Colonic mucosa (tissue), 4 donors: Measurements from ENCODE around the gene MIPEP. TPM values are rescaled to one million over a fixed set of nuclear protein-coding genes. Genes with fewer than 3 reads are reported as not detected.

Source experiments
- DNase-seq: peaks from one replicate; pipeline ENCODE4 v3.0.0-alpha.2; 2020
- H3K27ac ChIP-seq: fragments of 200-600 bp; one replicate; pipeline ENCODE4 v1.8.0; 2021
- H3K27me3 ChIP-seq: fragments of 200-600 bp; one replicate; pipeline ENCODE4 v1.8.0; 2021
- H3K36me3 ChIP-seq: fragments of 200-600 bp; one replicate; pipeline ENCODE4 v1.8.0; 2021
- H3K4me1 ChIP-seq: fragments of 200-600 bp; one replicate; pipeline ENCODE4 v1.8.0; 2021; ENCODE audit warnings: mild to moderate bottlenecking
- H3K4me3 ChIP-seq: fragments of 200-600 bp; one replicate; pipeline ENCODE4 v1.8.0; 2021
- H3K9ac ChIP-seq, 2 donors: one replicate each; pipeline ENCODE4 v1.7.0; 2013; ENCODE audit warnings: control low read depth in 2 of 2, low read depth in 2 of 2, low read length in 2 of 2
- H3K9me3 ChIP-seq: fragments of 200-600 bp; one replicate; pipeline ENCODE4 v1.8.0; 2021
- CTCF ChIP-seq: fragments of 200-600 bp; IDR thresholded peaks from one replicate; pipeline ENCODE4 v1.8.0; 2022; ENCODE audit warnings: antibody characterized with exemption, mild to moderate bottlenecking
- intact Hi-C: fragments of 100-400 bp; cut with DNase I; formaldehyde crosslinking; loops from one replicate; pipeline ENCODE4 v1.14.1; 2022
- total RNA-seq, 2 donors: library from RNA; stranded (reverse); fragmentation: NEBNext Ultra II Directional in 1 of 2; extraction: Animal tissue kit (Norgen Biotek cat#: 25700) in 1 of 2; gene quantifications; one replicate each; pipeline ENCODE4 v1.2.1, GENCODE V29; 2021
- donor health status: healthy.
- donor health status: DM: no; HTN: no; CAD: no.
- donor health status: DM: no; HTN: no; CAD: no.

Gene MIPEP
- total RNA-seq, 2 donors from 2014 or later: 25.9 to 33.0 TPM

DNA sequence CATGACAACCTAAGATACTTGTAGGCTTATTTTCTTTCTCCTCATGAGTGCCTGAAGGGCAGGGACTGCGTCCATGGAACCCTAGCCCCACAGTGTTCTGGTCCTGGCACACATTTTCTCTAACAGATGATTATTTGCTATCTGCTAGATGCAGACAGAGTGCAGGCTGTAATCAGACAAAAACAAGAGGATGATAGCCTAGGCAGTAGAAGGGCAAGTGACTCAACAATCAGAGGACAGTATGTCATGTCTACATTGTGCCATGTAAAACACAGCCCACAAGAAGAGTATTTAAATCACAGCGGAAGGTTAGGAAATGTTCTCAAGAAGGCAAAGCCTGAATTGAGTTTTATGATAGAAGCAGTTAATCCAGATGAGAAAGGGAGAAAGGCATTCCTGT, 29.3 kb downstream of the MIPEP start:
- H3K9ac ChIP-seq: no peak overlapping the region
- no peak for TF ChIP-seq CTCF

DNA sequence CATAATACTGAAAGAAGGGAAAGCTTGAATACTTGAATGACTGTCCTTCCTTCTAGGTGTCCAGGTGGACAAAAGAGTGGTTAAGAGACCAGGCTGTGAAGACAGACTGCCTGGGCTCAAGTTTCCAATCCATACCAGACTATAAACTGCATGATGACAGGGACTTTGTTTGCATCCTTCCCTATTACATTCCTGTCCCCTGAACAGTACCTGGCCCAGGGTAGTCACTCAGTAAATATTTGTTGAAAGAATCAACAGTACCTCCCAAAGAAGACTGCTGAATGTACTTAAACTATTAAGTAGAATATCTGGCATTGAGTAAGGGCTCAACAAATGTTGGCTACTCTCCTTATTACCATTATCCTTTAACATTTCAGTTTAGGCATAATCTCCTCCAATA, 29.7 kb downstream of the MIPEP start:
- Histone ChIP-seq H3K9me3 (no peaks in the 10 kb centered on the region), H3K4me3 (no peak overlapping the region), H3K27me3 (no peaks in the 10 kb centered on the region), H3K9ac (no peak overlapping the region), H3K36me3 (no peaks in the 10 kb centered on the region), H3K4me1 (no peaks in the 10 kb centered on the region), H3K27ac (no peak overlapping the region)
- TF ChIP-seq CTCF: no peak
- intact Hi-C loops: no loop called here
- no peak for DNase-seq

More for the DNA sequence above, 29.3 kb downstream of the MIPEP start:
- intact Hi-C loops: loop anchor here (10.0 kb wide), 1 partner anchor 275 kb away; no protein-coding TSS in a partner anchor
- Histone ChIP-seq H3K4me3 (no peak overlapping the region), H3K4me1 (no peaks in the 10 kb centered on the region), H3K27me3 (no peaks in the 10 kb centered on the region), H3K9me3 (no peaks in the 10 kb centered on the region), H3K36me3 (no peaks in the 10 kb centered on the region), H3K27ac (no peak overlapping the region)
- no peak for DNase-seq

GRCh38 chr13:23858546-23858945, 30.7 kb downstream of the MIPEP start:
- TF ChIP-seq CTCF: no peak
- no peaks in the 10 kb centered on the region for H3K9me3 ChIP-seq
- intact Hi-C loops: no loop called here
- H3K36me3 ChIP-seq: no peaks in the 10 kb centered on the region
- H3K4me1 ChIP-seq: no peaks in the 10 kb centered on the region
- H3K4me3 ChIP-seq: no peak overlapping the region
- H3K27me3 ChIP-seq: no peaks in the 10 kb centered on the region
- no peak for DNase-seq
- H3K27ac ChIP-seq: no peak overlapping the region
- H3K9ac ChIP-seq: no peak overlapping the region

DNA sequence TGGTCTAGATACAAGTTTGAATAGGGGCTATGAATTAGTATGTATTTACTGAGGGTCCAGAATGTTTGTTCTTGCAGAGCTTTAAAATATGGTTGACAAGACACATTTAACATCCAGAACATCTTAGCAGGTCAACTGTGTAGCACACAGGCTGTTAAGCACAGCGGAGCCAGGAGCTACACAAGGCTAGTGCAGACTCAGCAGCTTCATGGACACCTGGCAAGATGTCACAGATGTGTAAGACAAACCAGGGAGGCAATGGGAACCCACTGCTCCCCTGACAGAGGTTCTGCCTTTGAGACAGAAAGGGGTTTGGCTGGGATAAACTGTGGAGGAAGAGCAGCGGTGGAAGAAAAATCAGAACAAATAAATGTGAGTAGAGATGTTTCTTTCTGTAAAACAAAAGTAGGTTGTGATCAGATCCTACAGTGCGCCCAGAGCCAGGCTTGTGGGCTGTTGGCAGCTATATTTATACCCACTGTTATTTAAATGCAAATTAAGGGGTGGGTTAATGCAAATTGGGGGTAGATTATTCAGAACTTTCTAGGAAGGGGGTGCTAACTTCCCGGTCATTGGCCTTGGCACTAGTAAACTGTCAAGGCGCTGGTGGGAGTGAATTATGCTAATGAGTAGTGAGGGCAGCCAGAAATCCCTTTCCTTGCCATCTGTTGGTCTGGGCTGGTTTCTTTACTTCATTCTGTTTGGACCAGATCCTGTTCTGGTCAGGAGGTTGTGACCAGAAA, 33.0 kb downstream of the MIPEP start:
- no peaks in the 10 kb centered on the region for H3K27me3 ChIP-seq

DNA sequence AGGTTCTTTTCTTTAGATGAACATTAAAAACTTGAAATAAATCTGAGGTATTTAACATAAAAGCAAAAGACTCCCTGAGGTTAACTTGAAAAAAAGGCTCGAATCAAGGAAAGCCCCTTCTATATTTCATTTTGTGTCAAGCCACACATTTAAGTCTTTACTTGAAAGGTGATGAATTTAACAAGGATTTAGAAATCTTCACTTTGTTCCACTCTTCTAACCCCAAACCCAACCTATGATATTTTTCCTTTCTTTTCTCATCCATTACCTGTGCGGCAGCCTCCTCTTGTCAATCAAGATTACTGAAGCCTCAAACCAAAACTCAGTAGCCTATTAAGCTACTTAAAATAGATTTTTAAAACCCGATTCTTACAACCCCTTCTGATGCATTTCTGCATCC, 33.8 kb downstream of the MIPEP start:
- Histone ChIP-seq H3K27me3 (no peaks in the 10 kb centered on the region), H3K9ac (no peak overlapping the region), H3K27ac (no peak overlapping the region), H3K9me3 (no peaks in the 10 kb centered on the region), H3K4me3 (no peak overlapping the region), H3K4me1 (no peaks in the 10 kb centered on the region), H3K36me3 (no peaks in the 10 kb centered on the region)
- no peak for TF ChIP-seq CTCF
- DNase-seq: no peak
- intact Hi-C loops: no loop called here

More for the DNA sequence above, 33.0 kb downstream of the MIPEP start:
- no peak for TF ChIP-seq CTCF
- no peak overlapping the region for H3K9ac ChIP-seq
- H3K4me3 ChIP-seq: no peak overlapping the region
- intact Hi-C loops: no loop called here
- H3K27ac ChIP-seq: no peak overlapping the region
- no peaks in the 10 kb centered on the region for H3K4me1 ChIP-seq
- DNase-seq: no peak
- no peaks in the 10 kb centered on the region for H3K9me3 ChIP-seq
- no peaks in the 10 kb centered on the region for H3K36me3 ChIP-seq
